PC-9 (cell line): ENCODE data around the gene RET. TPM values are rescaled to one million over a fixed set of nuclear protein-coding genes. Genes with fewer than 3 reads are reported as not detected.

ENCODE experiments used
- BruUV-seq: library from RNA; stranded (reverse); fragments of 400-500 nt; replicated peaks from 2 replicates; lab custom pipeline; 2021; lab: Mats Ljungman, UMichigan
- CTCF ChIA-PET: fragments of 300-600 bp; sonication (Branson Sonifier 250); formaldehyde crosslinking; loops from one replicate; lab custom pipeline; 2022; ENCODE audit warnings: antibody characterized with exemption; lab: Charles Lee
- POLR2A ChIA-PET: fragments of 300-600 bp; sonication (Branson Sonifier 250); formaldehyde crosslinking; loops from one replicate; lab custom pipeline; 2022; ENCODE audit warnings: antibody characterized with exemption; ENCODE audit not compliant: unreplicated experiment; lab: Charles Lee
- DNase-seq, 2 experiments: peaks; one replicate each; pipeline versions ENCODE4 v3.0.0 to v3.0.0-alpha.2; 2015 to 2022; ENCODE audit warnings: mixed read lengths in 1 of 2
- H2AFZ ChIP-seq: fragments of 200-600 bp; sonication (generic); 2 replicates; pipeline ENCODE4 v1.8.1; 2017; ENCODE audit warnings: antibody characterized with exemption
- H3F3A ChIP-seq: fragments of 200-600 bp; sonication (generic); 2 replicates; pipeline ENCODE4 v1.8.1; 2017; ENCODE audit warnings: antibody characterized with exemption, mild to moderate bottlenecking, low read depth; ENCODE audit not compliant: insufficient read depth
- H3K27ac ChIP-seq: fragments of 200-600 bp; sonication (generic); 2 replicates; pipeline ENCODE4 v1.6.1; 2016; ENCODE audit warnings: mixed run types
- H3K27me3 ChIP-seq: fragments of 200-600 bp; sonication (generic); 2 replicates; pipeline ENCODE4 v1.6.1; 2016; ENCODE audit warnings: low read depth, mixed run types; ENCODE audit not compliant: insufficient read depth
- H3K36me3 ChIP-seq: fragments of 200-600 bp; sonication (generic); 2 replicates; pipeline ENCODE4 v1.6.1; 2016; ENCODE audit warnings: low read depth, mixed run types
- H3K4me1 ChIP-seq: fragments of 200-600 bp; sonication (generic); replicated peaks from 2 replicates; pipeline ENCODE4 v1.6.1; 2016; ENCODE audit warnings: mixed run types; ENCODE audit not compliant: insufficient read depth
- H3K4me2 ChIP-seq: fragments of 200-600 bp; sonication (generic); 2 replicates; pipeline ENCODE4 v1.6.1; 2017; ENCODE audit warnings: mixed run types
- H3K4me3 ChIP-seq: fragments of 200-600 bp; sonication (generic); 2 replicates; pipeline ENCODE4 v1.6.1; 2016; ENCODE audit warnings: mixed run types
- H3K79me2 ChIP-seq: fragments of 200-600 bp; sonication (generic); 2 replicates; pipeline ENCODE4 v1.6.1; 2017; ENCODE audit warnings: low read depth, mixed run types
- H3K9me2 ChIP-seq: fragments of 200-600 bp; sonication (generic); 2 replicates; pipeline ENCODE4 v1.8.1; 2017; ENCODE audit warnings: mild to moderate bottlenecking; ENCODE audit not compliant: insufficient read depth
- H3K9me3 ChIP-seq: fragments of 200-600 bp; sonication (generic); 2 replicates; pipeline ENCODE4 v1.8.1; 2016; ENCODE audit warnings: low read depth; ENCODE audit not compliant: insufficient read depth
- H4K20me1 ChIP-seq: fragments of 200-600 bp; sonication (generic); 2 replicates; pipeline ENCODE4 v1.8.1; 2017; ENCODE audit not compliant: insufficient read depth
- EZH2 ChIP-seq: fragments of 200-600 bp; sonication (generic); IDR thresholded peaks from 2 replicates; pipeline ENCODE4 v1.8.0; 2017; ENCODE audit warnings: antibody characterized with exemption, low read depth
- intact Hi-C: fragments of 100-400 bp; cut with micrococcal nuclease; formaldehyde crosslinking; loops from one replicate; pipeline ENCODE4 v1.10.0; 2022; ENCODE audit not compliant: unreplicated experiment
- total RNA-seq: library from RNA; stranded (reverse); gene quantifications from 2 replicates; pipeline ENCODE4 v1.2.3, GENCODE V29; 2021
- TF ChIP-seq, protein P1 (sequence below): fragments of 200-600 bp; sonication (generic); conservative IDR thresholded peaks from 2 replicates; pipeline ENCODE4 v1.6.1; 2017; ENCODE audit warnings: mixed run types, antibody characterized with exemption, mild to moderate bottlenecking, moderate library complexity

Gene RET
- total RNA-seq, 1 experiment from 2014 or later: not detected

DNA sequence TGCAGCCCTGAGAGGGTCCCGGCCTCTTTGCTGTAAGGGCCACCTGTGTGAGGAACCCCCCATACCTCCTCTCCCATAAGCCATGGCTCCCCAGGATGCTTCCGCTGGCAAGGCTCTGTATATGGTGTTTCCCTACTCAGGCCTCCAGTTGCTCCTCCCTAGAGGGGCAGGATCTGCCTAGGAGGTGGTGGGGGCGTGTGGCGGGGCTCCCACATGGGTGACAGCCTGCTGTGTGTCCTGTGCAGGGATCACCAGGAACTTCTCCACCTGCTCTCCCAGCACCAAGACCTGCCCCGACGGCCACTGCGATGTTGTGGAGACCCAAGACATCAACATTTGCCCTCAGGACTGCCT, 35.7 kb downstream of the RET start:
- no peak for TF ChIP-seq EZH2
- TF ChIP-seq, protein P1, sequence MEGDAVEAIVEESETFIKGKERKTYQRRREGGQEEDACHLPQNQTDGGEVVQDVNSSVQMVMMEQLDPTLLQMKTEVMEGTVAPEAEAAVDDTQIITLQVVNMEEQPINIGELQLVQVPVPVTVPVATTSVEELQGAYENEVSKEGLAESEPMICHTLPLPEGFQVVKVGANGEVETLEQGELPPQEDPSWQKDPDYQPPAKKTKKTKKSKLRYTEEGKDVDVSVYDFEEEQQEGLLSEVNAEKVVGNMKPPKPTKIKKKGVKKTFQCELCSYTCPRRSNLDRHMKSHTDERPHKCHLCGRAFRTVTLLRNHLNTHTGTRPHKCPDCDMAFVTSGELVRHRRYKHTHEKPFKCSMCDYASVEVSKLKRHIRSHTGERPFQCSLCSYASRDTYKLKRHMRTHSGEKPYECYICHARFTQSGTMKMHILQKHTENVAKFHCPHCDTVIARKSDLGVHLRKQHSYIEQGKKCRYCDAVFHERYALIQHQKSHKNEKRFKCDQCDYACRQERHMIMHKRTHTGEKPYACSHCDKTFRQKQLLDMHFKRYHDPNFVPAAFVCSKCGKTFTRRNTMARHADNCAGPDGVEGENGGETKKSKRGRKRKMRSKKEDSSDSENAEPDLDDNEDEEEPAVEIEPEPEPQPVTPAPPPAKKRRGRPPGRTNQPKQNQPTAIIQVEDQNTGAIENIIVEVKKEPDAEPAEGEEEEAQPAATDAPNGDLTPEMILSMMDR: no peak
- ChIA-PET POLR2A (no interaction called here), CTCF (no interaction called here)
- H3K9me2 ChIP-seq: no peaks in the 10 kb centered on the region
- H3K27ac ChIP-seq: no peak overlapping the region
- no peaks in the 10 kb centered on the region for H3K36me3 ChIP-seq
- H2AFZ ChIP-seq: no peak overlapping the region
- no peaks in the 10 kb centered on the region for H3F3A ChIP-seq
- no peak overlapping the region for H3K4me2 ChIP-seq
- no peaks in the 10 kb centered on the region for H4K20me1 ChIP-seq
- BruUV-seq: no TSS peak
- peaks cover 8% of the 10 kb centered on the region; the same call in 1 of the 2 replicates for H3K4me1 ChIP-seq
- DNase-seq: no peak
- intact Hi-C loops: no loop called here
- no peaks in the 10 kb centered on the region for H3K9me3 ChIP-seq
- H3K27me3 ChIP-seq: peaks cover 10% of the 10 kb centered on the region
- H3K79me2 ChIP-seq: no peaks in the 10 kb centered on the region
- no peak overlapping the region for H3K4me3 ChIP-seq

DNA sequence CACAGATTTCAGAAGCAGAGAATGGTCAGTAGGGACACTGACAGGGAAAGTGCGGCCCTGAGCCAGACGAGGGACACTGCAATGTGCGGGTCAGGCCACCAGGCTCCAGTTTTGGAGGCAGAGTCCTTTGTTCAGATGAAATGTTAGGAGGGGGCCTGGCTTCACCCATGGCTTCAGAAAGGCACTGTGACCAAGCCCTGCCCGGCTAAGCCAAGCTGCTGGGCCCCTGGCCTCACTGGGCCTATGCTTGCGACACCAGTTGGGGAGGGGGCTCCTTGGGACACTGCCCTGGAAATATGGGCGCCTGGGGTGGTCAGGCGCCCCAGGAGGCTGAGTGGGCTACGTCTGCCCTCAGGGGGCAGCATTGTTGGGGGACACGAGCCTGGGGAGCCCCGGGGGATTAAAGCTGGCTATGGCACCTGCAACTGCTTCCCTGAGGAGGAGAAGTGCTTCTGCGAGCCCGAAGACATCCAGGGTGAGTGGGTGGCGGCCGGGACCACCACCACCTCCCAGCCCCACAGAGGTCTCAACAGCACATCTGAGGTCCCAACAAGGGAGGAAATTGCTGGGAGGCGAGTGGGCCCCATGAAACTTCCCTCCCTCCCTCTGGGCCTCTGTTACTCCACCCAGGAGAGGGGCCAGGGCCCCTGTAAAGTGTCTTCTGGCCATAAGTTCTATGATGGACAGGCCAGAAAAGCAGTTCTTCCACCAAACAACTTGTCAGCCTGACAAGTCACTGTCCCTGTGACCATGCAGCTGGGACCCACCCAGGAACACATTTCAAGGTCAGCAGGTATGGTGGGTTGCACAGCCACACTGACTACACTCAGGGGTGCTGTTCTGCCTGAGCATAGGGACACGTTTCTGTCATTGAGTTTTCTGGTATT, 36.6 kb downstream of the RET start:
- Histone ChIP-seq H2AFZ (no peak overlapping the region), H3K27ac (no peak overlapping the region), H3F3A (no peaks in the 10 kb centered on the region), H3K27me3 (peaks cover 17% of the 10 kb centered on the region), H3K79me2 (no peaks in the 10 kb centered on the region), H3K9me2 (no peaks in the 10 kb centered on the region), H3K4me3 (no peak overlapping the region), H3K9me3 (no peaks in the 10 kb centered on the region), H3K4me1 (peaks cover 8% of the 10 kb centered on the region; the same call in 1 of the 2 replicates), H4K20me1 (no peaks in the 10 kb centered on the region), H3K4me2 (no peak overlapping the region), H3K36me3 (no peaks in the 10 kb centered on the region)
- ChIA-PET POLR2A (no interaction called here), CTCF (no interaction called here)
- intact Hi-C loops: no loop called here
- no peak for DNase-seq
- no TSS peak for BruUV-seq
- TF ChIP-seq, protein P1: no peak
- TF ChIP-seq EZH2: no peak

DNA sequence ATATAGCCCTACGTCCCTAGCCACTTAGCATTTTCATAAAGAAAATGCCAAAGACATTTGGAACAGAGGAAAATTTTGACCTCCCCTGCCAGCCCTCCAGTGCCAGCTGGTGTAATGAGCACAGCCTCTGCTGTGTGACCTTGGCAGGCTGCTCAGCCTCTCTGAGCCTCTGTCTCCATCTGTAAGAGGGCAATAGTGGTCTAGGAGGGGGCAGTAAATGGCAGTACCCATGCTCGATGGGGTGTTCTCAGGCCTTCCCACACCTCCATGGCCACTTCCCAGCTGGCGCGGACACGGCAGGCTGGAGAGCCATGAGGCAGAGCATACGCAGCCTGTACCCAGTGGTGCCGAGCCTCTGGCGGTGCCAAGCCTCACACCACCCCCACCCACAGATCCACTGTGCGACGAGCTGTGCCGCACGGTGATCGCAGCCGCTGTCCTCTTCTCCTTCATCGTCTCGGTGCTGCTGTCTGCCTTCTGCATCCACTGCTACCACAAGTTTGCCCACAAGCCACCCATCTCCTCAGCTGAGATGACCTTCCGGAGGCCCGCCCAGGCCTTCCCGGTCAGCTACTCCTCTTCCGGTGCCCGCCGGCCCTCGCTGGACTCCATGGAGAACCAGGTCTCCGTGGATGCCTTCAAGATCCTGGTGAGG, 37.3 kb downstream of the RET start:
- CTCF ChIA-PET: no interaction called here
- intact Hi-C loops: no loop called here

More for the DNA sequence above, 37.3 kb downstream of the RET start:
- H3K4me2 ChIP-seq: no peak overlapping the region
- H3K27ac ChIP-seq: no peak overlapping the region
- peaks cover 8% of the 10 kb centered on the region; the same call in 1 of the 2 replicates for H3K4me1 ChIP-seq
- H2AFZ ChIP-seq: no peak overlapping the region
- no peaks in the 10 kb centered on the region for H3K36me3 ChIP-seq
- peaks cover 20% of the 10 kb centered on the region for H3K27me3 ChIP-seq
- no peak overlapping the region for H3K4me3 ChIP-seq
- H3K9me3 ChIP-seq: no peaks in the 10 kb centered on the region
- H4K20me1 ChIP-seq: no peaks in the 10 kb centered on the region
- TF ChIP-seq, protein P1: no peak
- no peak for TF ChIP-seq EZH2
- no TSS peak for BruUV-seq
- POLR2A ChIA-PET: no interaction called here
- H3K79me2 ChIP-seq: no peaks in the 10 kb centered on the region
- H3F3A ChIP-seq: no peaks in the 10 kb centered on the region
- no peak for DNase-seq
- H3K9me2 ChIP-seq: no peaks in the 10 kb centered on the region
